Measurements from ENCODE around the gene CRBN. TPM values are rescaled to one million over a fixed set of nuclear protein-coding genes. Genes with fewer than 3 reads are reported as not detected.

CRBN gene
- total RNA-seq, 1 donor from 2014 or later = 51.9 TPM

GRCh38 chr3:3105246-3105645, 74.2 kb downstream of the CRBN start:
- Histone ChIP-seq H3K36me3 (ENCODE audit: control insufficient read depth, insufficient read depth, low read length) (no peaks in the 10 kb centered on the region), H3K27me3 (ENCODE audit: control insufficient read depth, insufficient read depth, low read length) (no peaks in the 10 kb centered on the region), H3K4me3 (ENCODE audit: low read depth, low read length) (no peak overlapping the region)
- no peak for DNase-seq (ENCODE audit: low read depth)
- FAIRE-seq = no peak
- TF ChIP-seq, protein P1, sequence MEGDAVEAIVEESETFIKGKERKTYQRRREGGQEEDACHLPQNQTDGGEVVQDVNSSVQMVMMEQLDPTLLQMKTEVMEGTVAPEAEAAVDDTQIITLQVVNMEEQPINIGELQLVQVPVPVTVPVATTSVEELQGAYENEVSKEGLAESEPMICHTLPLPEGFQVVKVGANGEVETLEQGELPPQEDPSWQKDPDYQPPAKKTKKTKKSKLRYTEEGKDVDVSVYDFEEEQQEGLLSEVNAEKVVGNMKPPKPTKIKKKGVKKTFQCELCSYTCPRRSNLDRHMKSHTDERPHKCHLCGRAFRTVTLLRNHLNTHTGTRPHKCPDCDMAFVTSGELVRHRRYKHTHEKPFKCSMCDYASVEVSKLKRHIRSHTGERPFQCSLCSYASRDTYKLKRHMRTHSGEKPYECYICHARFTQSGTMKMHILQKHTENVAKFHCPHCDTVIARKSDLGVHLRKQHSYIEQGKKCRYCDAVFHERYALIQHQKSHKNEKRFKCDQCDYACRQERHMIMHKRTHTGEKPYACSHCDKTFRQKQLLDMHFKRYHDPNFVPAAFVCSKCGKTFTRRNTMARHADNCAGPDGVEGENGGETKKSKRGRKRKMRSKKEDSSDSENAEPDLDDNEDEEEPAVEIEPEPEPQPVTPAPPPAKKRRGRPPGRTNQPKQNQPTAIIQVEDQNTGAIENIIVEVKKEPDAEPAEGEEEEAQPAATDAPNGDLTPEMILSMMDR (IDR thresholded peaks at IDR 0.05; ENCODE audit: insufficient read depth, low read length, severe bottlenecking) = no peak

- H3K36me3 ChIP-seq (ENCODE audit: control insufficient read depth, insufficient read depth, low read length) = no peaks in the 10 kb centered on the region
- no peak overlapping the region for H3K4me3 ChIP-seq (ENCODE audit: low read depth, low read length)
- TF ChIP-seq, protein P1 (IDR thresholded peaks at IDR 0.05; ENCODE audit: insufficient read depth, low read length, severe bottlenecking) = no peak
- no peaks in the 10 kb centered on the region for H3K27me3 ChIP-seq (ENCODE audit: control insufficient read depth, insufficient read depth, low read length)
- DNase-seq (ENCODE audit: low read depth) = no peak
- FAIRE-seq = no peak
Measured at GRCh38 chr3:3102751-3103150, 76.7 kb downstream of the CRBN start.

DNA sequence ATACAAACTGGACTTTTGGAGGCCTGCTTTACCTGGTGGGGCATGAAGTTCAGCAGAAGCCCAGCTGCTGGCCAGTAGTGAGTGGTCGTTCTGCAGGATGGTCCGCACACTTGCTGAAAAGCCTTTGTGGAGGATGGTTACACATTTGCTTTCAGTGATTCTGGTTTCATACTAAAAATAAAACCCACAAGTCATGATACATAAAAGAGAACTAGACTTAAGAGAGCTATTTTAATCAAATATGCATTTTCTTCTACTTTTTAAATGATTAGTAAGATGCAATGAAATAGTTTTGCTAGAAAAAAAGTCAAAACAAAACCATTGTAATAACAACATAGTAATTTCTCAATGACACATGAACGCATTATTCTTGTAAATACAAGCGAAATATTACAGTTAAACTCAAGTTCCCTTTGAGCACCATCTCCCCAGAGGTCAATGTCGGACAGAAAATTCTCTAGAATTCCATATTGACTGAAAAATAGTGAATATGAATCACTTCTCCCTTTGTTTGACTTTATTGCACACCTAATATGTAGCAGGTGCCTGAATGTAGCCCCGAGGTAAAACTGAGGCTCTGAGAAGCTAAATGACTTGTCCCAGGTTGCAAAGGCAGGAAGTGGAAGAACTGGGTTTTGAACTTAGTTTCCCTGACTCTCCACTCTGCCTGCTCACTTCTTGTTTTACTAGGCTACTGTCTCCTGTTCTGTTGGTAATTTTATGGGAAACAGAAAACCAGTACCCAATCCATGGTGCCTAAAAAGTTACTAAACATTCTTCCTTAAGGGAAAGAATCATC, 77.6 kb downstream of the CRBN start:
- TF ChIP-seq, protein P1 (IDR thresholded peaks at IDR 0.05; ENCODE audit: insufficient read depth, low read length, severe bottlenecking) = no peak
- FAIRE-seq (no peak), DNase-seq (ENCODE audit: low read depth) (no peak)
- no peaks in the 10 kb centered on the region for H3K36me3 ChIP-seq (ENCODE audit: control insufficient read depth, insufficient read depth, low read length)
- H3K27me3 ChIP-seq (ENCODE audit: control insufficient read depth, insufficient read depth, low read length) = no peaks in the 10 kb centered on the region
- no peak overlapping the region for H3K4me3 ChIP-seq (ENCODE audit: low read depth, low read length)

Other genes starting within 250 kb of the CRBN start
- not detected in 2 replicates for gene IL5RA, start 69.3 kb downstream of the CRBN start, total RNA-seq
- 14.5 and 15.4 TPM in 2 replicates for gene TRNT1, start 52.8 kb downstream of the CRBN start, total RNA-seq

Data from bronchial epithelial cell (primary cell).